Measurements from ENCODE around the gene TMA16.

Gene TMA16

GRCh38 chr4:163565226-163566135 is 71.0 kb downstream of the TMA16 start:
- no peak for DNase-seq

- no peak for DNase-seq
These were observed 71.8 kb downstream of the TMA16 start for GRCh38 chr4:163566257-163566796.

GRCh38 chr4:163568843-163569242 is 74.4 kb downstream of the TMA16 start:
- DNase-seq: no peak
